Coronary artery (tissue), 2 donors: Measurements from ENCODE around the gene KCNN2.

ENCODE experiments used
- DNase-seq: peaks from one replicate; pipeline ENCODE4 v3.0.0-alpha.2; 2017; ENCODE audit warnings: low spot score
- H3K27ac ChIP-seq, 2 donors: fragments of 200-600 bp; sonication (generic); one replicate each; pipeline ENCODE4 v1.5.1; 2016 to 2019
- H3K4me3 ChIP-seq: fragments of 200-600 bp; sonication (generic); 2 replicates; pipeline ENCODE4 v1.5.1; 2016; ENCODE audit warnings: mild to moderate bottlenecking, moderate library complexity
- CTCF ChIP-seq: fragments of 200-600 bp; sonication (generic); IDR thresholded peaks from one replicate; pipeline ENCODE4 v1.5.1; 2019; ENCODE audit warnings: antibody characterized with exemption

KCNN2 gene

GRCh38 chr5:114360816-114361723 lies 800 bp upstream of the KCNN2 start:
- TF ChIP-seq CTCF, result no peak
- no peak overlapping the region for H3K27ac ChIP-seq
- DNase-seq, result no peak

GRCh38 chr5:114362197-114362976 lies 517 bp downstream of the KCNN2 start:
- TF ChIP-seq CTCF, result no peak
- Histone ChIP-seq H3K27ac (no peak overlapping the region), H3K4me3 (peak overlapping the region; percentile 71)
- DNase-seq, result no peak

More at GRCh38 chr5:114360816-114361723, 800 bp upstream of the KCNN2 start:
- peak overlapping the region; percentile 71 for H3K4me3 ChIP-seq

GRCh38 chr5:114362977-114363761 lies 1.3 kb downstream of the KCNN2 start:
- no peak for DNase-seq
- TF ChIP-seq CTCF, result no peak
- no peak overlapping the region for H3K27ac ChIP-seq
- H3K4me3 ChIP-seq, result peak overlapping the region; percentile 71

- no peak for TF ChIP-seq CTCF
- Histone ChIP-seq H3K4me3 (peak overlapping the region; percentile 71), H3K27ac (no peak overlapping the region)
- no peak for DNase-seq
Observed at GRCh38 chr5:114363837-114364236, 2.0 kb downstream of the KCNN2 start.

GRCh38 chr5:114367029-114367428 lies 5.2 kb downstream of the KCNN2 start:
- DNase-seq, result no peak
- TF ChIP-seq CTCF, result no peak

GRCh38 chr5:114369680-114370417 lies 8.0 kb downstream of the KCNN2 start:
- TF ChIP-seq CTCF, result no peak
- no peak for DNase-seq

More at GRCh38 chr5:114367029-114367428, 5.2 kb downstream of the KCNN2 start:
- no peak overlapping the region for H3K4me3 ChIP-seq
- no peak overlapping the region for H3K27ac ChIP-seq

More at GRCh38 chr5:114369680-114370417, 8.0 kb downstream of the KCNN2 start:
- Histone ChIP-seq H3K27ac (no peak overlapping the region), H3K4me3 (no peak overlapping the region)
